ENCODE measurements around the gene MUC3A. TPM values are rescaled to one million over a fixed set of nuclear protein-coding genes. Genes with fewer than 3 reads are reported as not detected.

Gene MUC3A
- total RNA-seq, 1 experiment from 2014 or later = 29.2 TPM

DNA sequence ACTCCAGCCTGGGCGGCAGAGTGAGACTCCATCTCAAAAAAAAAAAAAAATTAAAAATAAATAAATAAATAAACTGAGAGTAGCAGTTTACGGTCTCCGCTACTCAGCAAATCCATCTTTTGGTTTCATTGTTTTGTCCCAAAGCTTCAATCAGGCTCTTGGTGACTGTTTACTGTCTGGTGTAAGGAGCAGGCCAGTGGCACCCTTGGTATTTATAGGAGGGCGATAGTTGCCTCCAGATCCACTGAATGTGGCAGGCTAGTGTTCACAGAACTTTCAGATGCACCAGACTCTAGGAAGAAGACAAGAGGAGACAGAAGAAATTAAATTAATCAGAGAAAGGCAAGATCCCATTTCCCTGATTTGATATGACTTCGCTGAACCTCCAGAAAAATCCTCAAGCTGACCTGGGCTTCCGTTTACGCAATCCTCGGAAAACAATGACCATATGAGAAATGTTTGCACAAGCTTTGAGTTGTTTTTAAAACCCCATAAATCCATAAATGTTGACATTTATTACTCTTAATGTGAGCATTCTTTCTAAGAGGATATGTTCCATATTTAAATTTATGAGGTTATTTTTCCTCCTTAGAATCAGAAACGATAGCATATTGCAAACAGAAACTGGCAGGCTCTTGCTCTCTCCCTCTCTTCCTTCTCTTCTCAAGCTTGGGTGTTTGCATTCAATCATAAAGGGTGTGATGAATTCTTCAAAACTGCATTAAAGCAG is 7.1 kb upstream of the MUC3A start:
- H3K9me3 Mint-ChIP-seq = peaks cover 23 to 24% of the 10 kb centered on the region in 2 experiments
- peaks cover 33 to 38% of the 10 kb centered on the region in 2 experiments for H3K4me1 Mint-ChIP-seq
- no peak overlapping the region for H3K9ac ChIP-seq (ENCODE audit: extremely low read depth, insufficient read length, low read length)
- H4K8ac ChIP-seq (replicated peaks; ENCODE audit: insufficient read length, low read depth, low read length) = no peak overlapping the region
- DNase-seq = no peak
- no peaks in the 10 kb centered on the region for H3K4me1 ChIP-seq (ENCODE audit: insufficient read depth, low read length)
- H3K79me1 ChIP-seq (ENCODE audit: insufficient read depth, low read depth, low read length, poor library complexity, severe bottlenecking) = no peaks in the 10 kb centered on the region
- peak overlapping the region in 1 of 3 experiments; percentile 26; a peak in 2 of 7 replicates for H3K27ac Mint-ChIP-seq
- no peak overlapping the region for H3K23ac ChIP-seq (ENCODE audit: insufficient read length, low read depth, low read length)
- H3K4ac ChIP-seq (ENCODE audit: low read depth, low read length) = no peak overlapping the region
- no peak overlapping the region for H2BK12ac ChIP-seq (ENCODE audit: insufficient read length, low read depth, low read length)
- no peaks in the 10 kb centered on the region for H4K20me1 ChIP-seq (ENCODE audit: control insufficient read depth, insufficient read depth, insufficient read length)
- H3K14ac ChIP-seq (ENCODE audit: insufficient read depth, low read length) = no peak overlapping the region
- no peak overlapping the region for H2BK15ac ChIP-seq (ENCODE audit: low read depth, low read length)
- TF ChIP-seq, protein P1, sequence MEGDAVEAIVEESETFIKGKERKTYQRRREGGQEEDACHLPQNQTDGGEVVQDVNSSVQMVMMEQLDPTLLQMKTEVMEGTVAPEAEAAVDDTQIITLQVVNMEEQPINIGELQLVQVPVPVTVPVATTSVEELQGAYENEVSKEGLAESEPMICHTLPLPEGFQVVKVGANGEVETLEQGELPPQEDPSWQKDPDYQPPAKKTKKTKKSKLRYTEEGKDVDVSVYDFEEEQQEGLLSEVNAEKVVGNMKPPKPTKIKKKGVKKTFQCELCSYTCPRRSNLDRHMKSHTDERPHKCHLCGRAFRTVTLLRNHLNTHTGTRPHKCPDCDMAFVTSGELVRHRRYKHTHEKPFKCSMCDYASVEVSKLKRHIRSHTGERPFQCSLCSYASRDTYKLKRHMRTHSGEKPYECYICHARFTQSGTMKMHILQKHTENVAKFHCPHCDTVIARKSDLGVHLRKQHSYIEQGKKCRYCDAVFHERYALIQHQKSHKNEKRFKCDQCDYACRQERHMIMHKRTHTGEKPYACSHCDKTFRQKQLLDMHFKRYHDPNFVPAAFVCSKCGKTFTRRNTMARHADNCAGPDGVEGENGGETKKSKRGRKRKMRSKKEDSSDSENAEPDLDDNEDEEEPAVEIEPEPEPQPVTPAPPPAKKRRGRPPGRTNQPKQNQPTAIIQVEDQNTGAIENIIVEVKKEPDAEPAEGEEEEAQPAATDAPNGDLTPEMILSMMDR (conservative IDR thresholded peaks at IDR 0.05) = no peak
- no peaks in the 10 kb centered on the region for H3K79me2 ChIP-seq (ENCODE audit: insufficient read depth, low read length)
- H3K18ac ChIP-seq (ENCODE audit: insufficient read length, low read depth, low read length) = no peak overlapping the region
- no peak overlapping the region for H3K27ac ChIP-seq (ENCODE audit: insufficient read length, low read depth, low read length)
- no CpG with 5 or more reads among the region's 9 CpGs for WGBS (ENCODE audit: extremely low coverage, insufficient read length, low lambda C conversion rate)
- H3K27me3 ChIP-seq (ENCODE audit: insufficient read depth, low read length) = no peaks in the 10 kb centered on the region
- no peak overlapping the region for H3K4me2 ChIP-seq (ENCODE audit: insufficient read depth, insufficient read length, low read length)
- peaks cover 9 to 18% (median 12%) of the 10 kb centered on the region in 3 experiments for H3K36me3 Mint-ChIP-seq (ENCODE audit: insufficient read depth in 1 of 3, low read depth in 3 of 3)
- H3K4me3 Mint-ChIP-seq = no peak overlapping the region
- no peak overlapping the region for H3K56ac ChIP-seq (ENCODE audit: insufficient read length, low read depth, low read length)
- H3T11ph ChIP-seq (ENCODE audit: low read length) = no peak overlapping the region
- no peak overlapping the region for H2BK20ac ChIP-seq (ENCODE audit: low read depth, low read length, poor library complexity, severe bottlenecking)
- no peak overlapping the region for H4K91ac ChIP-seq (ENCODE audit: insufficient read length, low read depth, low read length)
- H3K27me3 Mint-ChIP-seq (ENCODE audit: low read depth) = peaks cover 2% of the 10 kb centered on the region; the same call in 1 of the 2 replicates
- H2BK5ac ChIP-seq (ENCODE audit: insufficient read length, low read length) = no peak overlapping the region
- no peaks in the 10 kb centered on the region for H3K23me2 ChIP-seq (ENCODE audit: insufficient read length, low read depth, low read length, poor library complexity, severe bottlenecking)
- no peak overlapping the region for H4K5ac ChIP-seq (ENCODE audit: insufficient read length, low read depth, low read length)
- no peak overlapping the region for H2AK5ac ChIP-seq (ENCODE audit: insufficient read length, low read length)
- no peaks in the 10 kb centered on the region for H3K9me3 ChIP-seq (ENCODE audit: control insufficient read depth, low read depth, low read length)
- H2AFZ ChIP-seq (ENCODE audit: low read length) = no peak overlapping the region
- H2BK120ac ChIP-seq (ENCODE audit: low read depth, low read length, poor library complexity, severe bottlenecking) = no peak overlapping the region

All from H9 (cell line).